ENCODE data around the gene CLMN.

Gene CLMN

DNA sequence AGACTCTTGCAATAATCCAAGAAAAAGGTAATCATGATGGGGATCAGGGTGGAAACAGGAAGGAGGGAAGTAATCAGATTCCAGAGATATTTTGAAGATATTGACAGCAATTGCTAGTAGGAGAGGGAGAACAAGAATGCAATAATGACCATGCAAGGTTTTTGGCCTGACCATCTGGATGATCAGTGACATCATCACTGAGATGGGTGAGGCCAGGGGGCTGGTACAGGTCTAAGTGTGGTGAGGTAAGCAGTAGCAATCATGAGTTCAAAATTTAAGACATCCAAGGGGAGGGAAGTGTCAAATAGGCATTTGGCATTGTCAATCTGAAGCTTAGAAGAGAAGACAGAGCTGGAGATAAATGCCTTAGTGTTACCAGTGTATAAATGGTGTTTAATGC lies 24.8 kb upstream of the CLMN start:
- no peak for DNase-seq

DNA sequence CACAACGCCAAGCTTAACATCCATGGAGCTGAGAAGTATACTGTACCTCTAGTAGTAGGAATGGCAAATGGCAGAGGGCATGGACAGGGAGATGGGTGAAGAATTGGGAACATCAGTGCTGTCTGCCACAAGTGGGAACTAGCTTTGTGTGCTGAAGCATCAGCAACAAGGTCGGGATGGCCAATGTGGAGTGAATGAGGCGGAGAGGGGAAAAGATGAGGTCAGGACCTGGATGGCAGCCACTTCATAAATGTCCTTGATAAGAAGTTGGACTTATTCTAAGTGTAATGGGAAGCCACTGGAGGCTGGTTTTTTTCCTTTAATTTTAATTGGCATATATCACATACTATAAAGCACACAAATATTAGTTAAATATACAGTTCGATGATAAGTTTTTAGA lies 21.9 kb upstream of the CLMN start:
- DNase-seq = no peak

DNA sequence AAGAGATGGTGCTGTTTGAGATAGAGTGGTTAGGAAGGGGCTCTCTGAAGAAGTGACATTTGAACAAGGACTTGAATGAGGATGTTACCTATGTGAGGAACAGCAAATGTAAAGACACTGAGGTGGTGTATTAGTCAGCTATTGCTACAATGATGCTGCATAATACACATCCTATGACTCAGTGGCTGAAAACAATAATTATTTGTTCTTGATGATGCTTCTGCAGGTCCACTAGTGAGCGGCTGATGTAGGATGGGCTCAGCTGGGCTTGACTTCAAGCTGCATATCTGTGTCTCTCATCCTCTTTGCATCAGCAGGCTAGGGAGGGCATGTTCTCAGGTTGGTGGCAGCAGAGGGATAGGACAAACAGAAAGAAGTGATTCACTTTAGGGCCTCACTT lies 21.4 kb upstream of the CLMN start:
- no peak for DNase-seq

DNA sequence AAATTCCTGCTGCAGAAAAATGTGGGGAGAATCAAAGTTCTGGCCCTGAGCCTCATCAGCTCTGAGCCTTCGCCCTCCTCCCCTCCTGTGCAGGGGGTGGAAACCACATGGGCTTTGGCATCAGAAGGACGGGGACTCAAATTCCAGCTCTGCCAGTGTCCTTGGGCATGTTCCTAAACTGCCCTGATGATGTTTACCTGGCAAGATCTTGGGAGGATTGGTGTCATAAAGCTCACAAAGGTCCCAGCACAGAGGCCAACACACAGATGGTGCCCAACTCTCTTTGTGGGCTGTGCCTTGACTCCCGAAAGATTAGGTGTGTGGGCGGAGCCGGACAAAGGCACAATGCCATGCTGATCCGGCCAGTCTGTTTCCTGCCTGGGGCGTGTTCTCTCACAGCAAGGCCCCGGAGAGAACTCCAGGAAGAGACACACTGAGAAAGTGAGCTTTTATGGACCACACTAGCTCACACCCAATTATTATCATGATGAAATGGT lies 20.5 kb upstream of the CLMN start:
- DNase-seq = no peak

DNA sequence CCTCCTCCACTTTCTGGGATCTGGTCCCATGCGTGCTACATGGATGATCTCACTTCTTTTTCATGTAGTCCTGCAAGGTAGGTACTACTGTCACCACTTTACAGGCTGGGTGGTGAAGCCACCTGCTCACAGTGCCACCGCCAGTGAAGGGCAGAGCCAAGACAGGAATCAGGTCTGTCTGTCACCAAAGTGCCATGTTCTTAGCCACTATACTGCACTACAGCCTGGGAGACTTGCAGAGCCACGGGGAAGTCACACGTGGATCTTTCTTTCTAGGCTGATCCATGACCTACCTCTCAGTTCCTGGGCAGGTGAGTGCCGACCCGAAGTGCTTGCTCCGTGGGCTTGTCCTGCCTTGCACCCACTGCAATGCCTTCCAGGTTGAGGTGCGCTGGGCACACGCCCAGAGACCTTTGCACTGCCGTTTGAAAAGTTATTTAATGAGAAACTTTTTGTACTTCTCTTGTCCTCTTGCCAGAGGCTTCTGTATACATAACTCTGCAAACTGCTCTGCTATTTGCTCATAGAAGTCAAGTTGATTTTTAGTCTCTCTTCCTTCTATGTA lies 19.7 kb upstream of the CLMN start:
- DNase-seq = no peak

DNA sequence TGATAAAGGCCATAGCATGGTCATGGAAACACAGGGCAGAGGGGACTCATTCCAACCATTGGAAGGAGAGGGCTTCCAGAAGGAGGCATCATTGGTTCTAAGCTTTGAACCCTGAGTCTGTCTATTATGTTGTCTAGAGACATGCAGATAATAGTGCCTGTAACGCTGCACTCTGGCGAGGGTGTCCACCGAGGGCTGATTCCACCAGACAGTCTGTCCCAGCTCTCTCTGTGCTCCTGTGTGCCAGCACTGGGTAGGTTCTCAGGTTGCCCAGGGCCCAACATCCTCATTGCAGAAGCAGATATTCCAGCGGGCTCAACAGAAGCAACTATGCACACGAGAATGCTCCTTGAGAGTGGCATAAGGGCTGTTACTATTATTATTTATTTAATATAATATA lies 18.7 kb upstream of the CLMN start:
- DNase-seq = no peak

DNA sequence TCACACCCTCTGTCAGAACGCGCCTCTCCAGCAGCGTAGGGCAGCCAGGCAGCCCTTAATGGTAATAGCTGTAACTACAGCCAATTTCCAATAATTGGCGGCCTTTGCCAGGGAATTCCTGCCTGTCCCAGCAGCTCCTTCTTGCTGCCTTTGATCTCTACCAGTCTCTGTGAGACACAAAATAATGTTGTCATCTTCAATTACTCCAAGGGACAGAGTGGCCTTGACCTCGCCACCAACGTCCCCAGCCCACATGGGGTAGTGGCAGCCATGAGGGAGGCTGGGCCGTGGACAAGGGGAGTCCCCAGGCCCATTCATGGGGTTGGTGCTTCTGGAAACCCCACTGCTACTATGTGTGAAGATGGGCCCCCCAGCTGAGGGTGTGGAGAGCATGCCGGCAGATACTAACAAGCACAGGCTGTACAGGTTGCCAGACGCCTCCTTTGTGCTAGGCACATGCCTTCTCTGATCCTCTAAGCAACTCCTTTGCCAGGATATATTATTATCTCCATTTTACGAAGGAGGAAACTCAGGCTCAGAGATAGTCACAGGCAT lies 17.4 kb upstream of the CLMN start:
- no peak for DNase-seq

DNA sequence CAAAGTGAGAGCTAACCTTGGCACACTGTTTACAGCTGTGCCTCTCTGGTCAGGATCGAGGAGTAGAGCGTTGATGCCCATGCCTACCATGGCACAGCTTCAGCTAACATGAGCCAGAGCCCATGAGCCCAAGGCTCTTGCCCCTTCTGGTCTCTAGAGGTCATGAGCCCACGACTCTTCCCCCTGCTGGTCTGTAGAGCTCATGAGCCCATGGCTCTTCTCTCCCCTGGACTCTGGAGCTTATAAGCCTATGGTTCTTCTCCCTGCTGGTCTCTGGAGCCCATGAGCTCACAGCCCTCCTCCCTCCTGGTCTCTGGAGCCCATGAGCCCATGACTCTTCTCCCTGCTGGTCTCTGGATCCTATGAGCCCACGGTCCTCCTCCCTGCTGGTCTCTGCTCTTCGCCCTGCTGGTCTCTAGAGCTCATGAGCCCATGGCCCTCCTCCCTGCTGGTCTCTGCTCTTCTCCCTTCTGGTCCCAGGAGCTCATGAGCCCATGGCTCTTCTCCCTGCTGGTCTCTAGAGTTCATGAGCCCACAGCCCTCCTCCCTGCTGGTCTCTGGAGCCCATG lies 16.6 kb upstream of the CLMN start:
- DNase-seq = no peak

DNA sequence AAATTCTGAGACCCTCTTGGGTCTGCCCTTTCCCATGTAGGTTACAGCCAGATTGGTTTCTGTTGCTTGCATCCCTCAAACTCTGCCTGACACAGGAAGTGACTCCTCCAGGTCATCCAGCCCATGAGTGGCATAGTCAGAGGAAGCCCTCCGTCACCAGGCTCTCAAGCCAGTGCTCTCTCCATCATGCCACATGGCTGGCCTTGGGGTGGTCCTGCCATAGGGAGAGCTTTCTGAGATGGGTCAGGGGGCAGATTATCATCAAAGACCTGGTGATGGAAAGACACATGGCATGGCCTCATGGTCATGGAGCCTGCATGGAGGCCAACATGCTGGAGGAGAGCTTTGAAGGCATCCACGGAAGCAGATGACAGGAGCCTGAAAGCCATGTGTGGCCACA lies 15.4 kb upstream of the CLMN start:
- no peak for DNase-seq

DNA sequence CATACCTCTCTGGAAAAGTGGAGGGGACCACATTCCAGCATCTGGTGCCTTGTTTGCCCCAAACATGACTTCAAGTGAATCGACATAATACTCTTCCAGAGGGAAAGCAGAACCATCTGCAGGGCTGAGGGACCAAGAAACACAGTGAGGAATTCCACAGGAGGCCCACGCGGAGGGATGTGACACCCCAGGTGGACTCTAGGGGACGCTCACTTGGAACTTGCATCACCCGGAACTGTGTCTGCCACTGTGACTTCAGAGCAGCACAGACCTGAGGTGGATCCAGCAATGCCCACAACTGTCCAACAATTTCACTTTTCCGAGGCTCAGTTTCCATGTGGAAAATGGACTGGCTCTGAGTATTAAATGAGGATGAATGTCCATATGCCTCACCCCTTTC lies 14.3 kb upstream of the CLMN start:
- DNase-seq = no peak

DNA sequence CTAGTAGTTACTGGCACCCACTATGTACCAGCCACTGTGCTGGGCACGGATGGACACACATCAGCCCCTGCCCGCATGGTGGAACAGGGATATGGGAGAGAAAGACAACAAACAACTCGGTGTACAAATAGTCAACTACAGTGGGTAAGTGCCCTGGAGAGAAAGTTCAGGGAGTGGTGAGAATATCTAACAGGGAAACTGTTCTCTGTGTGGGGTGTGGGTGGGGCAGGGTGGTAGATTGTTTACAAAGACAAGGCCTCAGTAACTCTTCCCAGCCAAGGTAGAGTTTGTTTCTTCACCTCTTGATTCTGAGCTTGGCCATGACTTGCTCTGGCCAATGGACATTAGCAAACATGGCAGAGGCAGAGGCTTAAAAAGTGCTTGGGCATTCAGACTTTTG lies 12.9 kb upstream of the CLMN start:
- DNase-seq = no peak

DNA sequence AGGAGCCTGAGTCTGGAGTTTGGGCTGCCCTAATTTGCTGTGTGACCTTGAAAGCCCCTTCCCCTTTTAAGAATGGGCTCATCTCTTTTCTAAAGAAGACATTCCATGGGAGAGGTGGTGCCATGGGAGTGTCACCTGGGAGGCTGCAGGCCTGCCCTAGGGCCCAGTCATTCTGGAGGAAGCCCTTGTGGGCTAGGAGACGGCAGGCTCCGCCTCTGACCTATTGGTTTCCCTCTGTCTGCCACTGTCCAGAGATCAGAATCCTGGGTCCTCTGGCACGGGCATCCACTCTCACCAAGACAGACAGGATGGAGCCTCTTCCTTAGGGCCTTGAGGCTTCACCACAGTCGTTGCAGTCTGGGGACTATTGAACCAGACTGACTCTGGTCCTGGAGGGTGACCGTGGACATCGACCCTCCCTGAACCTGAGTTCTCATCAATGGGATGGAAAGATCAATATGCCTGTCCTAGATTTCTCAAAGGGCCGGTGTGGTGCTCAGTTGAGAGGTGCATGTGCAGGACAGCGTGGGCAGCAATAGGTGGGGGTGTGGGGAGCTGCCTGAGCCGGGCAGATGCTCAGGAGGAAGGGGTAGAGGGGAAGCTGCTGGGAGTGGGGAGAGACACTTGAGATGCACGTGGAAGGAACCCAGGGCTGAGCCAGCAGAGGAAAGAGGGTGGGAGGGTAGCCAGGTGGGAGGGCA lies 12.2 kb upstream of the CLMN start:
- no peak for DNase-seq

DNA sequence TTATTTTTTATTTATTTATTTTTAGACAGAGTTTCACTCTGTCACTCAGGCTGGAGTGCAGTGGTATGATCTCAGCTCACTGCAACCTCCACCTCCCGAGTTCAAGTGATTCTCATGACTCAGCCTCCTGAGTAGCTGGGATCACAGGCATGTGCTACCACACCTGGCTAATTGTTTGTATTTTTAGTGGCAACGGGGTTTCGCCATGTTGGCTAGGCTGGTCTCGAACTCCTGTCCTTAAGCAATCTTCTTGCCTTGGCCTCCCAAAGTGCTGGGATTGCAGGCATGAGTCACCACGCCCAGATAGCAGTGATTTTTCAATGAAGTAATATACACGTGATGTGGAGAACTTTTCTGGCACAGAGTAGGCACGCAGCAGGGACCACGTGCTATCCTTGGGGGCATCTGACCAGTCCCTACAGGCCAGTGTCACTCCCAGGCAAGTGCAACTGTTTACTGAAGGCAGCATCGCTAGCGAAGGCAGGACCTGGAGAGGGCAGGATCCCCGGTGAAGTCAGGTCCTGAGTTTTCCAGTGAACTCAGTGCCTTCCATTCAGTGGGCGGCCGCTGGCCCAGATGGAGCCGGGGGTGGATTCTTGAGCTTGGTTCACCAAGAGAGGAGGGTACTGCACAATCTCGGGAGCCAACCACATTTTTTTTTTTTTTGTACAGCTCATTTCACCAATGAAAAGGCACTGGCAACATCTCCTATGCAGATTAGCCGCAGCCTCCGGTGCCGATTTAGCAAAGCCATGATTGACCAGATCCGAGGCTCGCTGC lies 11.1 kb upstream of the CLMN start:
- DNase-seq = no peak

DNA sequence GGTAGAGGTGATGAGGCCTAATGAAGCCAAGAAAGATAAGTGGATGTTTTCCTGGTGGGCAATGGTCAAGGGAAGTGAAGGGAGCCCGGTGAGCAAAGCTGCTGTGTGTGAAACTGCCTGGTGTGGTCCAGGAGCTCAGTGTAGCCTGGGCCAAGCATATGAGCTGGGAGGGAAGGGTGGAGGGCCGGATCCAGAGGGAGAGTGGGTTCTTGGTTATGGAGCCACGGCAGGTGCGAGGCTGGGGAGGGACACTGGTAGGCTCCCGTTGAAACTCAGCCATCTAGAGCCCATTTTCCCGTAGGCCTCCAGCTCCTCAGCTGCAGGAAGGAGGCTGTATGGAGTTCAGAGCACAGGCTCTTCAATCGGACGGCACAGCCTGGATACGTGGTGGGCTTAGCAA lies 10.2 kb upstream of the CLMN start:
- no peak for DNase-seq

DNA sequence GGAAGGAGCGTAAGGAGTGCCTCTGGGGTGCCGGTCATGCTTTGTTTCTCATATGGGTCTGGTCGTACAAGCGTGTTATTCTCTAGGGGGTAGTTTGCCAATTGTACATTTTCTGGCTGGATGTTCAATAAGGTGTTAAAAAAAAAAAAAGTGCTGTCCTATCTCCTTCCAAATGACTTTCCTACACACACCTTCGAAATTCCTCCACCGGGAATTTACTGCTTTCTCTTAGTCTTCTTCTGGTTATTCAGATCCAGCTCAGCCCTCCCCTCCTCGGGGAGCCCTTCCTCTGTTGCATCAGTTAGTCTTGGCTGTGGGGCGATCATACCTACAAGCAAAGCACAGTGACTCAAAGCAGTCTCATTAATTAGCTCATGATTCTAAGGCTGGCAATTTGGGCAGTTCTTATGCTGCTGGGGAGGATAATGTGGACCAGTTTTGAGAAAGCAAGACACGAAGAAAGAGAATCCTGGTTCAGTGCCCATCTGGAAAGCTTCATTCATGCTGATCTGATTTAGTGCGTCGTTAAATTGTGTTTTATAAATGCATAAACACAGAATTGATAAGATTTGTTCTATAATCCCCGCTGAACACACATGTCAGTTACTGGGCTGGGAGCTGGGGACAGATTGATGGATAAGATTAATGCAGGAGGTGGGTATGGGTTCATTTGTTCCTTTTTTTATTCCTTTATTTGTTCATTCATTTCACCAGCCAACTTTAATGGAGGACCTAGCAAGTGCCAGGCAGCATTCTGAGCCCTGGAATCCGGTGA lies 9.2 kb upstream of the CLMN start:
- DNase-seq = no peak

DNA sequence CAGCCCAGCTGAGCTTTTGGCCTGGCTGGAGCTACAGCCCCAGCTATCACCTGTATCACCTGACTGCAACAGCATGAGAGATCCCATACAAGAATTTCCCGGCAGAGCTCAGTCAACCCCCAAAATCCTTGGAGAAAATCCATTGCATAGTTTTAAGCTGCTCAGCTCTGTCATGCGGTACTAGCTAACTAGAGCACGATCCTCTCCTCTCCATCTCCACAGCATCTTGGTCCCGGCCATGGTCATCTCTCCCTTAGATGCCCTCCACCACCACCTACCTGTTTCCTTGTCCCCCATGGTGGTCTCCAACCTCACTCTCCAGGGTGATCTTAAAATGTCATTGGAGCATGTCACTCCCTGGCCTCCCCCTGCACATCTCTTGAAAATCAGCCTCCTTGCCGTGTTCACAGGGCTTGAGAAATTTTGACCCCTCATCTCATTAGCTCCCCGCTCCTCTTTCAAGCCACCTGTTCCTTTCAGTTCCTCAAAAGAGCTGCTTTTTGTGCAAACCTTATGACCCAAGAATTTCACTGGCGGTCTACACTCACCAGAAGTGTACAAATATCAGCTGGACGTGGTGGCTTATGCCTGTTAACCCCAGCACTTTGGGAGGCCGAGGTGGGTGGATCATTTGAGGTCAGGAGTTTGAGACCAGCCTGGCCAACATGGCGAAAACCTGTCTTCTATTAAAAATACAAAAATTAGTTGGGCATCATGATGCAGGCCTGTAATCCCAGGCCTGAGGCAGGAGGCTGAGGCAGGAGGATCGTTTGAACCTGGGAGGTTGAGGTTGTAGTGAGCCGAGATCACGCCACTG lies 8.1 kb upstream of the CLMN start:
- no peak for DNase-seq

DNA sequence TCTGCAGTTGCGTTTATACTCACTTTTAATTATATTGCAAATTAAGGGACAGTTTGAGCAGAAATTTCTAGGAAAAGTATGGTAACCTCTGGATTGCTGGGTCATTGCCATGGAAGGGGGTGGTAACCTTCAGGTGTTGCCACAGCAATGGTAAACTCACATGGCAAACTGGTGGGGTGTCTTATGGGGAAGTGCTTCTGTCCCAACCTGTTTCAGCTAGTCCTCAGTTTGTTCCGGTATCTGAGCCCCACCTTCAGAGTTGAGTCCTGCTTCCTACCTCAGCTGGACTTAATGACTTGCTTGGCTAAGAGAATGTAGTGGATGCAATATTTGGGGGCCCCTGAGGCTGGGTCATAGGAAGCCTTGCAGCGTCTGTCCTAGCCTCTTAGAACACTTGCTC lies 7.3 kb upstream of the CLMN start:
- DNase-seq = no peak

DNA sequence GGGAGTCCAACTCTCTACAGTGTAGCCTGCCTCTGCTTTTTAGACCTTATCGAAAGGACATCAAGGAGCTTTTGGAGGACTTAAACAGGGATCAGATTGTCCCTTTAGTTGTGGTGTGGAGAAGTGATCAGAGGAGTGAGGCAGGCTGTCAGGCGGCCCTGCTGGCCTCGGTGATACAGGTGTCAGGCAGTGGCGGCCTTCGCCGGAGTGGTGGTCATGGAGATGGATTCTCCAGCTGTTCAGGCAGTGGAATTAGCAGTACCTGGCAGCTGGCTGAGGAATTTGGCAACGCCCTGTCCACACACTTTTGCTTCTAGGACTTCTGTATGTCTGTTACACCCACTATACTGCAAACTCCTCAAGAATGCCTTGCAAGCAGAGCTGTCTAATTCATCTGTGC lies 4.2 kb upstream of the CLMN start:
- DNase-seq = no peak

DNA sequence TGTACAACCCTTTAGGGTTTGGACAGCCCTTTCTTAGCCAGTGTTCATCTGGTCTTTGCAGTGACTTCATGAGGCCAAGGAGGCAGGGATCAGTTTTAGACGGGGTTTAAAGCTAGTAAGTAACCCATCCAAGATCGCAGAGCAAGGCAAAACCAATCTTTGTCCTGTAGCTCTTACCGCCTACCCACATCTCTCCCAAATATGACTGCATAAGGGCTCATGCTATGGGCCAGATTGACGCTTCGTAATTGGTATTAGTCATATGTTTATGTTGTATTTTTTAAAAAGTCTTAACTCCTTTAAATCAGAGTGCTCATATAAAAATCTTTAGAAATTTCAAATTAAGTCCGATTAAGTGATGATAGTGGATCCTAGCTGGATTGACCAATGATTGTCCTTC lies 3.7 kb upstream of the CLMN start:
- no peak for DNase-seq

DNA sequence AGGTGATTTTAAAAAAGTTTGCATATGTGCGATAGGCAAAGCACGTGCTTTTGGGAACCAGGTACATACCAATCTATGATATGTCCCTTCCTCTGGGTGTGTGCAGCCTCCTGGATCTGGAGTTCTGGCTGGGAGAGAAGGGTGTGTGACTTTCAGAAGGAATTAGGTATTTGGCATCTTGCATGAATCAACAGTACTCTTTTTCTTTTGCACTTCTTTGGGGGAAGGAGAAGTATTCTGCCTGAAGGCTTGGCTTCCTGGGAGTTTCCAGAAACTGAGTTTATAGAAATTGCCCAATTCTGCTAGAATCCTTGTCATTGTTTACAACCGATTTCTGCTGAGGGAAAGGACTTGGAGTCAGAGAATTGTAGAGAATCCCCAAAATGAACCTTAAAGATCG lies 2.9 kb upstream of the CLMN start:
- DNase-seq = no peak

DNA sequence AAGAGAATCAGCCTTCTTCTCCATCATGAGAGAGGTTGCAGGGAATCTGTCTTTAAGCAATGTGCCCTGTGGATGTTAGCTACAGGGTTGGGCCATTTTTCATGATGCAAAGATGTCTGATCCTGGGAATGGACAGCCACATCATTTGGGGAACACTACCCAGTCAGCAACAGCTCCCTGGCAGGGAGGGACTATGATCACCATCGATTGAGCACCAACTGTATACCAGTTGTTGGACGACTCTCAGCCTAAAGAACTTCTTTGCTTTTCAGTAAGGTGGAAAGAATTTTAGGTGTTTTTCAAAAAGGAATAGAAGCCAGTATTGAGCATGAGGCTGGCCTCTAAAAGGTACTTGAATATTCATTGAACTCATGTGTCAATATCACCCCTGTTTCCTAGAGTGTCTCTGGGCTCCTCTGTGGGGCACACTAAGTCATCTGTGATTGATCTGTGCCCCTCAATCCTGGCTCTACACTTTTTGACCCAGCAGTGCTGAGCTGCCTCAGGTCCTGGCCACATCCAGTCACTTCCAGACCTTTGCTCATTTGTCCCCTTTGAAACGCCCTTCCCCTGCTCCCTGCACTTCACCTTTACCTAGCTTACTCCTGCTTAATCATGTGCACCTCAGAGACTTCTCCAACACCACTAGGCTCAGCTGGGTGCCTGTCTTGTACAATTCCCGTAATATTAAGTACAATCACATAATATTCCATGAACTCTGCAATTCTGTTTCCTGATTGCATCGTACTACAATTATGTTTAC lies 2.2 kb upstream of the CLMN start:
- DNase-seq = no peak
